ENCODE results near the gene GPC6.
"Not testable (repeated sequence)": the region's sequence is repeated elsewhere in the genome, so short reads cannot be mapped to it uniquely, and the experiment has no call there.

The GPC6 gene

GRCh38 chr13:94302847-94303565, 1076.4 kb downstream of the GPC6 start:
- DNase-seq (ENCODE audit: low read depth), result not testable (repeated sequence)

- no peak for DNase-seq (ENCODE audit: low read depth)
These were observed 1077.1 kb downstream of the GPC6 start for GRCh38 chr13:94303644-94304174.

GRCh38 chr13:94305033-94305432, 1078.4 kb downstream of the GPC6 start:
- no peak for DNase-seq (ENCODE audit: low read depth)

- DNase-seq (ENCODE audit: low read depth), result no peak
These were observed 1078.9 kb downstream of the GPC6 start for GRCh38 chr13:94305463-94305862.

- DNase-seq (ENCODE audit: low read depth), result no peak
These were observed 1079.3 kb downstream of the GPC6 start for GRCh38 chr13:94305934-94306333.

- DNase-seq (ENCODE audit: low read depth), result no peak
These were observed 1082.2 kb downstream of the GPC6 start for GRCh38 chr13:94308832-94309231.

- DNase-seq (ENCODE audit: low read depth), result no peak
These were observed 1083.0 kb downstream of the GPC6 start for GRCh38 chr13:94309576-94309975.

- DNase-seq (ENCODE audit: low read depth), result no peak
These were observed 1083.6 kb downstream of the GPC6 start for GRCh38 chr13:94309997-94310855.

- DNase-seq (ENCODE audit: low read depth), result no peak
These were observed 1085.3 kb downstream of the GPC6 start for GRCh38 chr13:94311893-94312292.

- no peak for DNase-seq (ENCODE audit: low read depth)
These were observed 1086.1 kb downstream of the GPC6 start for GRCh38 chr13:94312511-94313216.

GRCh38 chr13:94313321-94313910, 1086.8 kb downstream of the GPC6 start:
- no peak for DNase-seq (ENCODE audit: low read depth)

- no peak for DNase-seq (ENCODE audit: low read depth)
These were observed 1087.3 kb downstream of the GPC6 start for GRCh38 chr13:94313926-94314325.

GRCh38 chr13:94315188-94315587, 1088.6 kb downstream of the GPC6 start:
- no peak for DNase-seq (ENCODE audit: low read depth)

GRCh38 chr13:94317063-94317491, 1090.5 kb downstream of the GPC6 start:
- DNase-seq (ENCODE audit: low read depth), result no peak

GRCh38 chr13:94318418-94318817, 1091.8 kb downstream of the GPC6 start:
- no peak for DNase-seq (ENCODE audit: low read depth)

- no peak for DNase-seq (ENCODE audit: low read depth)
These were observed 1092.9 kb downstream of the GPC6 start for GRCh38 chr13:94319501-94319900.

- DNase-seq (ENCODE audit: low read depth), result no peak
These were observed 1096.5 kb downstream of the GPC6 start for GRCh38 chr13:94322925-94323763.

- peak; percentile 8 for DNase-seq (ENCODE audit: low read depth)
These were observed 1097.5 kb downstream of the GPC6 start for GRCh38 chr13:94323764-94324758.

- DNase-seq (ENCODE audit: low read depth), result no peak
These were observed 1098.3 kb downstream of the GPC6 start for GRCh38 chr13:94324767-94325540.

All from stimulated activated CD8-positive, alpha-beta memory T cell treated with anti-CD3 and anti-CD28 coated beads, Interleukin-12 subunit alpha, Interleukin-12 subunit beta, amount 100 ng/mL, for 1 hour (primary cell).